Nephron (organoid): ENCODE data around the gene PIPOX.

Source experiments
- H3K27ac Mint-ChIP-seq, 3 experiments: 2 replicates each; pipeline ENCODE4 v1.8.0; 2020; ENCODE audit warnings: mixed read lengths in 3 of 3, mild to moderate bottlenecking in 2 of 3, moderate library complexity in 1 of 3
- H3K27me3 Mint-ChIP-seq: 2 replicates; pipeline ENCODE4 v1.8.0; 2021; ENCODE audit warnings: low read depth, mild to moderate bottlenecking, moderate library complexity, mixed read lengths
- H3K36me3 Mint-ChIP-seq: 2 replicates; pipeline ENCODE4 v1.8.0; 2020; ENCODE audit warnings: low read depth, mixed read lengths
- H3K4me1 Mint-ChIP-seq: 2 replicates; pipeline ENCODE4 v1.8.0; 2020; ENCODE audit warnings: mixed read lengths
- H3K4me3 Mint-ChIP-seq, 3 experiments: 2 replicates each; pipeline ENCODE4 v1.8.0; 2020; ENCODE audit warnings: mild to moderate bottlenecking in 3 of 3, mixed read lengths in 3 of 3, moderate library complexity in 2 of 3
- H3K9me3 Mint-ChIP-seq: 2 replicates; pipeline ENCODE4 v1.8.0; 2020; ENCODE audit warnings: mixed read lengths
- TF ChIP-seq, protein P1 (sequence below), 3 experiments: fragments of 200-600 bp; sonication (generic); IDR thresholded peaks; one replicate each; pipeline ENCODE4 v1.5.0; 2021; ENCODE audit warnings: antibody characterized with exemption in 3 of 3; ENCODE audit not compliant: unreplicated experiment in 3 of 3

PIPOX gene

GRCh38 chr17:29073520-29073919 is 30.6 kb downstream of the PIPOX start:
- TF ChIP-seq, protein P1, sequence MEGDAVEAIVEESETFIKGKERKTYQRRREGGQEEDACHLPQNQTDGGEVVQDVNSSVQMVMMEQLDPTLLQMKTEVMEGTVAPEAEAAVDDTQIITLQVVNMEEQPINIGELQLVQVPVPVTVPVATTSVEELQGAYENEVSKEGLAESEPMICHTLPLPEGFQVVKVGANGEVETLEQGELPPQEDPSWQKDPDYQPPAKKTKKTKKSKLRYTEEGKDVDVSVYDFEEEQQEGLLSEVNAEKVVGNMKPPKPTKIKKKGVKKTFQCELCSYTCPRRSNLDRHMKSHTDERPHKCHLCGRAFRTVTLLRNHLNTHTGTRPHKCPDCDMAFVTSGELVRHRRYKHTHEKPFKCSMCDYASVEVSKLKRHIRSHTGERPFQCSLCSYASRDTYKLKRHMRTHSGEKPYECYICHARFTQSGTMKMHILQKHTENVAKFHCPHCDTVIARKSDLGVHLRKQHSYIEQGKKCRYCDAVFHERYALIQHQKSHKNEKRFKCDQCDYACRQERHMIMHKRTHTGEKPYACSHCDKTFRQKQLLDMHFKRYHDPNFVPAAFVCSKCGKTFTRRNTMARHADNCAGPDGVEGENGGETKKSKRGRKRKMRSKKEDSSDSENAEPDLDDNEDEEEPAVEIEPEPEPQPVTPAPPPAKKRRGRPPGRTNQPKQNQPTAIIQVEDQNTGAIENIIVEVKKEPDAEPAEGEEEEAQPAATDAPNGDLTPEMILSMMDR (IDR thresholded peaks at IDR 0.05; ENCODE audit: unreplicated experiment in 3 of 3): no peak
- Mint-ChIP-seq H3K36me3 (peaks cover 15% of the 10 kb centered on the region), H3K4me3 (no peak overlapping the region), H3K9me3 (no peaks in the 10 kb centered on the region), H3K27me3 (no peaks in the 10 kb centered on the region), H3K4me1 (peaks cover 18% of the 10 kb centered on the region), H3K27ac (no peak overlapping the region)

DNA sequence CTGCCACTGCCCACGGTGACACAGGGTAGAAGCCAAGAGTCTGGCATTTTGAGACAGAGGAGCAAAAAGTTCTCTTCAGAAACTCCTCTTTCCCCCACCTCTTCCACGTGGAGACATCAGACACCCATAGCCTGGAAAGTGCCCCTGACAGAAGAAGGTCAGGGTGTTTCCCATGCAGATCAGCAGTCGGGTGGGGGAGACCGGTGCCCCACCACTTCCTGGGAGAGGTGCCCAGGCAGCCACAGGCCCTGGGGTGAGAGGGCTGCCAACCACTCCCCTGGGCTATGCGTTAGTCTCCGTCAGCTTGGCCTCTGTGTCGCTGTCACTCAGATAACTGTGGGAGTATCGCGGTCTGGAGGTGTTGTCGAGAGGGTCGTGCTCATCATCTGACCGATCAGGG is 31.5 kb downstream of the PIPOX start:
- no peaks in the 10 kb centered on the region for H3K27me3 Mint-ChIP-seq
- no peak overlapping the region for H3K27ac Mint-ChIP-seq
- H3K36me3 Mint-ChIP-seq: peaks cover 22% of the 10 kb centered on the region
- H3K9me3 Mint-ChIP-seq: no peaks in the 10 kb centered on the region
- TF ChIP-seq, protein P1 (IDR thresholded peaks at IDR 0.05; ENCODE audit: unreplicated experiment in 3 of 3): no peak
- H3K4me1 Mint-ChIP-seq: peaks cover 16% of the 10 kb centered on the region
- H3K4me3 Mint-ChIP-seq: no peak overlapping the region

DNA sequence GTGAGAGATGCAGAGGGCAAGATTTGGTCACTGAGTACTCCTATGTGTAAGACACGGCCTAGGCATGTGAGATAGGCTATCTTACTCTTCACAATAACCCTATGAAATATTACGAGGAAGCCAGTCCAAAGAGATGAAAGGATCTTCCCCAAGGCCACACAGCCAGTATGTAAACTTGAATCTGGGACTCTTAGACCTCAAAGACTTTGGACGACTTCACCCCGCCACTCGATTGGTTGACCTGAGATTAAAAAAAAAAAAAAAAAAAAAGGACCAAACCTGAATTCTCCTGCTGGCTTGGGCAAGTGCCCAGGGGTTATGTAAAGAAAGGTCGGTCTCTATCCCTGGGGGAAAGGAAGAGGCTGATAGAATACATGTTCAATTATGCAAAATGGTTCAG is 33.1 kb downstream of the PIPOX start:
- Mint-ChIP-seq H3K36me3 (peaks cover 29% of the 10 kb centered on the region), H3K9me3 (no peaks in the 10 kb centered on the region), H3K27me3 (peaks cover 3% of the 10 kb centered on the region), H3K27ac (peak overlapping the region in 1 of 3 experiments; percentile 69), H3K4me3 (no peak overlapping the region), H3K4me1 (peaks cover 10% of the 10 kb centered on the region)
- TF ChIP-seq, protein P1 (IDR thresholded peaks at IDR 0.05; ENCODE audit: unreplicated experiment in 3 of 3): no peak

- H3K4me3 Mint-ChIP-seq: no peak overlapping the region
- peak overlapping the region in 1 of 3 experiments; percentile 69 for H3K27ac Mint-ChIP-seq
- H3K27me3 Mint-ChIP-seq: peaks cover 3% of the 10 kb centered on the region
- H3K36me3 Mint-ChIP-seq: peaks cover 35% of the 10 kb centered on the region
- no peaks in the 10 kb centered on the region for H3K9me3 Mint-ChIP-seq
- TF ChIP-seq, protein P1 (IDR thresholded peaks at IDR 0.05; ENCODE audit: unreplicated experiment in 3 of 3): no peak
- peaks cover 10% of the 10 kb centered on the region for H3K4me1 Mint-ChIP-seq
Measured at GRCh38 chr17:29076722-29077121, 33.8 kb downstream of the PIPOX start.

GRCh38 chr17:29077320-29077719 is 34.4 kb downstream of the PIPOX start:
- TF ChIP-seq, protein P1 (IDR thresholded peaks at IDR 0.05; ENCODE audit: unreplicated experiment in 3 of 3): no peak
- Mint-ChIP-seq H3K4me1 (peaks cover 10% of the 10 kb centered on the region), H3K9me3 (no peaks in the 10 kb centered on the region), H3K4me3 (no peak overlapping the region), H3K36me3 (peaks cover 37% of the 10 kb centered on the region), H3K27me3 (peaks cover 3% of the 10 kb centered on the region), H3K27ac (no peak overlapping the region)

DNA sequence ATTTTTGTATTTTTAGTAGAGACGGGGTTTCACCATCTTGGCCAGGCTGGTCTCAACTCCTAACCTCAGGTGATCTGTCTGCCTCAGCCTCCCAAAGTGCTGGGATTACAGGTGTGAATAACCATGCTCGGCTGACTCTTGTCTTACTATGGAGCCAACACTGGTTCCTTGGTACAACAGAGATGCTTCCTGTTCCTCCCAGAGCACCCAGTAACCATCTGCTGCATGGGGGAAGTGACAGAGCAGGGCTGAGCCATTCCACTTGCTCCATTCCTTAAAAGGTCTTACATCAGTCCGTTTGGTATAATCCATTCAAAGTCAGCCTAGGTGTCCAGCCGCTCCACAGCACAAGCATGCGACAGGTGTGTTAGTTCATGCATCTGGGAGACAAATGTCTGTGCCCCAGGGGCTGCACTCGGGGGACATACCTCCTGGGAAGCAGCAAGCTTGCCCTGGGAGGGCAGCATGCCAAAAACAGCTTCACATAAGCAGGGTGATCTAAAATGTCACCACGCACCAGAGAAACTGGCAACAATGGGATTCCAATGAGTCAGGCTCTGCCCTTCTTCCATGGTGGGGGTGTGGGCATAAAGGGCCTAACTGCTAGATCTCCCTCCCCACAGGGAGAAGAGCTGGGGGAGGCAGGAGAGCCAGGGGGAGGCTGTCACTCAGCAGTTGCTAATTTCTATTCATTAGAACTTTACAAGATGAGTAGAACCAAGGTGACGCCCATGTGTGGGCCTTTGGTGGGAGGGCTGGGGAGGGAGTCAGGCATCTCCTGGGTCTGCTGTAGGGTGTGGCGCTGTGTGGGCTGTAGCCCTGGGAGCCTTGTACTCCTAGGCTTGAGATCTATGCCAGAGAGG is 35.5 kb downstream of the PIPOX start:
- H3K27me3 Mint-ChIP-seq: peaks cover 3% of the 10 kb centered on the region
- peaks cover 7% of the 10 kb centered on the region for H3K4me1 Mint-ChIP-seq
- TF ChIP-seq, protein P1 (IDR thresholded peaks at IDR 0.05; ENCODE audit: unreplicated experiment in 3 of 3): no peak
- H3K9me3 Mint-ChIP-seq: no peaks in the 10 kb centered on the region
- peaks cover 37% of the 10 kb centered on the region for H3K36me3 Mint-ChIP-seq
- H3K4me3 Mint-ChIP-seq: no peak overlapping the region
- H3K27ac Mint-ChIP-seq: no peak overlapping the region
